Measurements from ENCODE around the gene SEMA3G.

DNA sequence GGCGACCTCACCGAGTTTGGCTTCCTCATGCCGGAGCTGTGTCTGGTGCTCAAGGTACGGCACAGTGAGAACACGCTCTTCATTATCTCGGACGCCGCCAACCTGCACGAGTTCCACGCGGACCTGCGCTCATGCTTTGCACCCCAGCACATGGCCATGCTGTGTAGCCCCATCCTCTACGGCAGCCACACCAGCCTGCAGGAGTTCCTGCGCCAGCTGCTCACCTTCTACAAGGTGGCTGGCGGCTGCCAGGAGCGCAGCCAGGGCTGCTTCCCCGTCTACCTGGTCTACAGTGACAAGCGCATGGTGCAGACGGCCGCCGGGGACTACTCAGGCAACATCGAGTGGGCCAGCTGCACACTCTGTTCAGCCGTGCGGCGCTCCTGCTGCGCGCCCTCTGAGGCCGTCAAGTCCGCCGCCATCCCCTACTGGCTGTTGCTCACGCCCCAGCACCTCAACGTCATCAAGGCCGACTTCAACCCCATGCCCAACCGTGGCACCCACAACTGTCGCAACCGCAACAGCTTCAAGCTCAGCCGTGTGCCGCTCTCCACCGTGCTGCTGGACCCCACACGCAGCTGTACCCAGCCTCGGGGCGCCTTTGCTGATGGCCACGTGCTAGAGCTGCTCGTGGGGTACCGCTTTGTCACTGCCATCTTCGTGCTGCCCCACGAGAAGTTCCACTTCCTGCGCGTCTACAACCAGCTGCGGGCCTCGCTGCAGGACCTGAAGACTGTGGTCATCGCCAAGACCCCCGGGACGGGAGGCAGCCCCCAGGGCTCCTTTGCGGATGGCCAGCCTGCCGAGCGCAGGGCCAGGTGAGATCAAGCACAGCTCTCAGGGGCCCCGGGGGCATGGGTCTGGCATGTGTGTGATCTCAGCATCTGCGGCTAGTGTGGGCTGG lies 43.1 kb upstream of the SEMA3G start:
- TF ChIP-seq CTCF (IDR thresholded peaks at IDR 0.05) = no peak
- TF ChIP-seq POLR2A (IDR thresholded peaks at IDR 0.05) = no peak

Measured in thyroid gland (tissue), 4 donors.